K562 (cell line): Measurements from ENCODE around the gene FABP3.

ENCODE experiments used
- ESRRA ChIP-seq: fragments of 450-650 bp; IDR thresholded peaks from 2 replicates; pipeline ENCODE4 v1.6.1; 2014; ENCODE audit warnings: low read depth, mild to moderate bottlenecking, moderate library complexity, borderline replicate concordance
- ETV6 ChIP-seq, 3 experiments: fragments of 150-350 bp in 1 of 3; sonication (generic) in 1 of 3; formaldehyde crosslinking in 1 of 3; IDR thresholded peaks; 2 replicates each; pipeline versions ENCODE4 v1.6.1 to v1.8.0; 2014 to 2022; ENCODE audit warnings: borderline replicate concordance in 2 of 3, low read depth in 2 of 3, antibody characterized with exemption in 1 of 3, low read length in 1 of 3, mild to moderate bottlenecking in 1 of 3, missing genetic modification reagents in 1 of 3
- KLF13 ChIP-seq: fragments of 450-650 bp; IDR thresholded peaks from 2 replicates; pipeline ENCODE4 v1.6.1; 2016; ENCODE audit warnings: missing genetic modification characterization, low read depth, mild to moderate bottlenecking, missing compliant biosample characterization, moderate library complexity, borderline replicate concordance

GRCh38 chr1:31335007-31335406 lies 37.9 kb downstream of the FABP3 start:
- no peak for TF ChIP-seq ESRRA
- no peak for TF ChIP-seq ETV6 (IDR thresholded peaks at IDR 0.05; ENCODE audit: borderline replicate concordance in 1 of 2, low read depth in 2 of 2, low read length in 1 of 2)
- no peak for TF ChIP-seq ETV6 (CRISPR knock-in tag; IDR thresholded peaks at IDR 0.05; ENCODE audit: borderline replicate concordance)
- no peak for TF ChIP-seq KLF13 (tag)
